H7 (cell line): ENCODE measurements around the gene SSX1. TPM values are rescaled to one million over a fixed set of nuclear protein-coding genes. Genes with fewer than 3 reads are reported as not detected.
"Not testable (repeated sequence)": the region's sequence is repeated elsewhere in the genome, so short reads cannot be mapped to it uniquely, and the experiment has no call there.

Source experiments
- DNase-seq: peaks from one replicate; pipeline ENCODE4 v3.0.0; 2012
- H3K27me3 ChIP-seq: 2 replicates; pipeline ENCODE4 v1.6.0; 2011; ENCODE audit warnings: mild to moderate bottlenecking, low read length; ENCODE audit not compliant: control insufficient read depth, insufficient read depth
- H3K36me3 ChIP-seq: replicated peaks from 2 replicates; pipeline ENCODE4 v1.5.1; 2011; ENCODE audit warnings: low read length; ENCODE audit not compliant: control insufficient read depth, insufficient read depth
- H3K4me3 ChIP-seq: 2 replicates; pipeline ENCODE4 v1.5.1; 2011; ENCODE audit warnings: low read depth, mild to moderate bottlenecking, control low read depth, low read length, moderate library complexity; ENCODE audit not compliant: insufficient read depth
- total RNA-seq: library from RNA; depleted of rRNA; stranded (reverse); fragments of >200 nt; shearing (Covaris generic); gene quantifications from 2 replicates; pipeline ENCODE4 v1.2.3, GENCODE V29; 2014; rRNA removed

Gene SSX1
- total RNA-seq = 0.14 and 0.18 TPM in 2 replicates

GRCh38 chrX:48255062-48255796, at the start of gene SSX1:
SSX1 (plus strand) TSS chrX:48255392; CDS start chrX:48257242, 1,850 bp downstream.
- not testable (repeated sequence) for H3K27me3 ChIP-seq, DNase-seq, H3K4me3 ChIP-seq, H3K36me3 ChIP-seq

GRCh38 chrX:48214341-48214740, 40.9 kb upstream of the SSX1 start:
- not testable (repeated sequence) for H3K27me3 ChIP-seq, DNase-seq, H3K36me3 ChIP-seq, H3K4me3 ChIP-seq

- H3K36me3 ChIP-seq, H3K27me3 ChIP-seq, DNase-seq, H3K4me3 ChIP-seq: not testable (repeated sequence)
These were observed 31.0 kb upstream of the SSX1 start for GRCh38 chrX:48224196-48224595.

GRCh38 chrX:48252945-48253344, 2.2 kb upstream of the SSX1 start:
- not testable (repeated sequence) for H3K27me3 ChIP-seq, DNase-seq, H3K36me3 ChIP-seq, H3K4me3 ChIP-seq

- H3K36me3 ChIP-seq, H3K27me3 ChIP-seq, H3K4me3 ChIP-seq, DNase-seq: not testable (repeated sequence)
These were observed 19.2 kb downstream of the SSX1 start for GRCh38 chrX:48274365-48274764.

- no peaks in the 10 kb centered on the region for H3K27me3 ChIP-seq
- H3K36me3 ChIP-seq = no peaks in the 10 kb centered on the region
- peak; percentile 14 for DNase-seq
- H3K4me3 ChIP-seq = no peak overlapping the region
These were observed 23.8 kb downstream of the SSX1 start for GRCh38 chrX:48278958-48279357.

- H3K36me3 ChIP-seq, DNase-seq, H3K4me3 ChIP-seq, H3K27me3 ChIP-seq: not testable (repeated sequence)
These were observed 25.5 kb downstream of the SSX1 start for GRCh38 chrX:48280729-48281128.

- no peak overlapping the region for H3K4me3 ChIP-seq
- no peak for DNase-seq
- no peaks in the 10 kb centered on the region for H3K36me3 ChIP-seq
- H3K27me3 ChIP-seq = no peaks in the 10 kb centered on the region
These were observed 51.0 kb downstream of the SSX1 start for GRCh38 chrX:48306175-48306574.

- H3K36me3 ChIP-seq, H3K4me3 ChIP-seq, DNase-seq, H3K27me3 ChIP-seq: not testable (repeated sequence)
These were observed 58.8 kb downstream of the SSX1 start for GRCh38 chrX:48313996-48314395.

Other genes starting within 250 kb of the SSX1 start
- not detected in 2 replicates for gene SPACA5, start 248.4 kb upstream of the SSX1 start, total RNA-seq
- gene ZNF630, start 183.8 kb upstream of the SSX1 start, total RNA-seq = 1.0 and 1.4 TPM in 2 replicates
- gene SPACA5B, start 124.8 kb upstream of the SSX1 start, total RNA-seq = not detected in 2 replicates
- not detected in 2 replicates for gene SSX5, start 58.6 kb upstream of the SSX1 start, total RNA-seq
- gene SSX3, start 101.3 kb downstream of the SSX1 start, total RNA-seq = not detected in 2 replicates
- 0.07 and 0.26 TPM in 2 replicates for gene SSX4, start 128.1 kb downstream of the SSX1 start, total RNA-seq
- gene SSX4B, start 156.6 kb downstream of the SSX1 start, total RNA-seq = 0.26 TPM in 1 of 2 replicates, not detected in the other
- gene SLC38A5, start 214.9 kb downstream of the SSX1 start, total RNA-seq = 44.0 and 65.0 TPM in 2 replicates
- 72.2 and 85.5 TPM in 2 replicates for gene FTSJ1, start 220.8 kb downstream of the SSX1 start, total RNA-seq